ENCODE data around the gene PGK1. TPM values are rescaled to one million over a fixed set of nuclear protein-coding genes. Genes with fewer than 3 reads are reported as not detected.
A peak's percentile ranks its signal among the peaks of the same experiment; 100 is the strongest.

PGK1 gene
- total and polyA plus RNA-seq, 8 donors: 270 to 420 (median 293) TPM

DNA sequence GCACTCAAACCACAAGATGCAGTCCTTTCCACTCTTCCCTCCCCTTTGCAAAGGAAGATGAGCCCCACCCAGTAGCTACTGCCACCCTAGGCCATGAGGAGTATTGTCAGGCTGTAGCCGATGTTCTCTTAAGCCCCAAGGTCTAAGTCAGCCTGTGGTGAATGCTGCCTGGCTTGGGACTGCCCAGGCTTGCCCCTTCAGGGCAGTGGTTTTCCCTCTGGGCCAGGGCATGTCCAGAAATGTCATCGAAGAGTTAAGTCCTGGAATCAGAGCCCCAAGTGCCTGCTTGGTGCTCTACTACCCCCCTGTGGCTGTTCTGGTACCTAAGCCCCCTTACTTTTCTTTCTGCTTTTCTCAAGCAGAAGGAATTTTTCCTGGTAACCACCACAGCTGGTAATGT, 11.8 kb upstream of the PGK1 start:
- H3K27me3 ChIP-seq: peaks cover 0 to 6% of the 10 kb centered on the region in 2 donors
- no peaks in the 10 kb centered on the region for H3K4me1 ChIP-seq
- no peaks in the 10 kb centered on the region for H3K36me3 ChIP-seq
- TF ChIP-seq, protein P1, sequence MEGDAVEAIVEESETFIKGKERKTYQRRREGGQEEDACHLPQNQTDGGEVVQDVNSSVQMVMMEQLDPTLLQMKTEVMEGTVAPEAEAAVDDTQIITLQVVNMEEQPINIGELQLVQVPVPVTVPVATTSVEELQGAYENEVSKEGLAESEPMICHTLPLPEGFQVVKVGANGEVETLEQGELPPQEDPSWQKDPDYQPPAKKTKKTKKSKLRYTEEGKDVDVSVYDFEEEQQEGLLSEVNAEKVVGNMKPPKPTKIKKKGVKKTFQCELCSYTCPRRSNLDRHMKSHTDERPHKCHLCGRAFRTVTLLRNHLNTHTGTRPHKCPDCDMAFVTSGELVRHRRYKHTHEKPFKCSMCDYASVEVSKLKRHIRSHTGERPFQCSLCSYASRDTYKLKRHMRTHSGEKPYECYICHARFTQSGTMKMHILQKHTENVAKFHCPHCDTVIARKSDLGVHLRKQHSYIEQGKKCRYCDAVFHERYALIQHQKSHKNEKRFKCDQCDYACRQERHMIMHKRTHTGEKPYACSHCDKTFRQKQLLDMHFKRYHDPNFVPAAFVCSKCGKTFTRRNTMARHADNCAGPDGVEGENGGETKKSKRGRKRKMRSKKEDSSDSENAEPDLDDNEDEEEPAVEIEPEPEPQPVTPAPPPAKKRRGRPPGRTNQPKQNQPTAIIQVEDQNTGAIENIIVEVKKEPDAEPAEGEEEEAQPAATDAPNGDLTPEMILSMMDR (IDR thresholded peaks at IDR 0.05): no peak
- H3K27ac ChIP-seq: no peak overlapping the region
- H3K4me3 ChIP-seq: no peak overlapping the region
- ATAC-seq (peak; percentile 25), DNase-seq (peak in 1 of 4 donors; percentile 27)
- intact Hi-C loops (cut with DNase I): no loop called here
- no peaks in the 10 kb centered on the region for H3K9me3 ChIP-seq

DNA sequence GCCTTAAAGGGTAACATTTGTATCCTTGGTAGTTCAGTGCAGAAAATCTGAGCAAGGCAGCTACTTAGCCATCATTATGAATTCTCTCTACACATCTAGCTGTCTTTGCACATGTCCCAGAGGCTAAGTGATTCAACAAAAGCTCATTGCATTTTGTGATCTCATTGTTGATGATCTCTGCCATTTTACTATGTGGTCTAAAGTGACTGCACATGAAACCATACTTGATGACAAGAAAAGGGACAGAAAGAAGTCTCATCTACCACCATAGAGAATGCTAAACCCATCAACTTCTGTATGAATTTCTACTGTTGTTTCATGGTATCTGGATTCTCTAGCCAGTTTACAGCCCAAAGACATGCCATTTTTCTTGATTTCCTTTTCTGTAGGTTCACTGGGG, 5.9 kb upstream of the PGK1 start:
- no peaks in the 10 kb centered on the region for H3K36me3 ChIP-seq
- intact Hi-C loops (cut with DNase I): no loop called here
- TF ChIP-seq, protein P1 (IDR thresholded peaks at IDR 0.05): no peak

DNA sequence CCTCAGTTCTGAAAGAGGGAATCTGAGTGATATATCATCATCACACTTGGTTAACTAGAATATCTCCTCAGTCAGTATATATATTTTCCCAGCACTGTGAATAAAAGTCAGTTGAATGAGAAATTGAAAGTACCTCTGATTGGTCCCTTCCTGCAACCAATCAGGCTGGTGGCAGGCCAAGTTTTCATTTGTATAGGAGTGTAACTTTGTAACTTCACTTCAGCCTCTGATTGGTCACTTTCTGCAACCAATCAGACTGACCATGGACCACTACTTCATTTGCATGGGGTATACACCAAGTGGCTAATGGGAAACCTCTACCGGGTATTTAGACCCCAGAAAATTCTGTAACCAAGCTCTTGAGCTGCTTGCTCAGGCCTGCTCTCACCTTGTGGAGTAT, 2.0 kb upstream of the PGK1 start:
- intact Hi-C loops (cut with DNase I): loop anchor here in 1 of 2 donors (5.0 kb wide), 1 partner anchor 195 kb away; no protein-coding TSS in a partner anchor
- Histone ChIP-seq H3K4me3 (no peak overlapping the region), H3K4me1 (peaks cover 0 to 18% of the 10 kb centered on the region in 2 donors), H3K27ac (no peak overlapping the region), H3K27me3 (no peaks in the 10 kb centered on the region), H3K9me3 (no peaks in the 10 kb centered on the region), H3K36me3 (no peaks in the 10 kb centered on the region)
- TF ChIP-seq, protein P1 (IDR thresholded peaks at IDR 0.05): no peak
- ATAC-seq: no peak
- DNase-seq: peak in 2 of 4 donors; percentile 16 to 43

More for the DNA sequence above, 5.9 kb upstream of the PGK1 start:
- no peak overlapping the region for H3K4me3 ChIP-seq
- H3K9me3 ChIP-seq: no peaks in the 10 kb centered on the region
- ATAC-seq: no peak
- H3K4me1 ChIP-seq: no peaks in the 10 kb centered on the region
- no peak for DNase-seq
- H3K27ac ChIP-seq: no peak overlapping the region
- peaks cover 0 to 6% of the 10 kb centered on the region in 2 donors for H3K27me3 ChIP-seq

DNA sequence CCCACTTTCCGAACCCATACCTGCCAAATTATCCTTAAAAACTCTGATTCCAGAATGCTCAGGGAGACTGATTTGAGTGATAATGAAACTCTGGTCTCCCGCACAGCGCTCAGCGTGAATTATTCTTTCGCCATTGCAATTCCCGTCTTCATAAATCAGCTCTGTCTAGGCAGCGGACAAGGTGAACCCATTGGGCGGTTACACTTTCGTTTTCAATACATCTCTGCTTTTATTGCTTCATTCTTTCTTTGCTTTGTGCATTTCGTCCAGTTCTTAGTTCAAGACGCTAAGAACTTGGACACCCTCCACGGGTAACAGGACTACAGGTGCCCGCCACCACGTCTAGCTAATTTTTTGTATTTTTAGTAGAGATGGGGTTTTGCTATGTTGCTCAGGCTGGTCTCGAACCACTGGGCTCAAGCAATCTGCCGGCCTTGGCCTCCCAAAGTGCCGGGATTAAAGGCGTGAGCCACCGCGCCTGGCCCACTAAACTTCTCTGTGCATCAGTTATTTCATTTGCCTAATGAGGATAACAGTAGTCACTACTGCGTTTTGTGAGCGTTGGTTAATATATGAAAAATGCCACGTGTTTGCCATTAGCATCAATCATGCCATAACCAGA, 936 bp upstream of the PGK1 start:
- TF ChIP-seq, protein P1 (IDR thresholded peaks at IDR 0.05): no peak
- Histone ChIP-seq H3K27ac (peak overlapping the region; percentile 92 to 97), H3K9me3 (no peaks in the 10 kb centered on the region), H3K4me1 (peaks cover 0 to 28% of the 10 kb centered on the region in 2 donors), H3K4me3 (peak overlapping the region; percentile 4 to 67), H3K27me3 (no peaks in the 10 kb centered on the region), H3K36me3 (no peaks in the 10 kb centered on the region)
- intact Hi-C loops (cut with DNase I): loop anchor here in 1 of 2 donors (5.0 kb wide), 1 partner anchor 196 kb away; no protein-coding TSS in a partner anchor
- DNase-seq (no peak), ATAC-seq (no peak)

DNA sequence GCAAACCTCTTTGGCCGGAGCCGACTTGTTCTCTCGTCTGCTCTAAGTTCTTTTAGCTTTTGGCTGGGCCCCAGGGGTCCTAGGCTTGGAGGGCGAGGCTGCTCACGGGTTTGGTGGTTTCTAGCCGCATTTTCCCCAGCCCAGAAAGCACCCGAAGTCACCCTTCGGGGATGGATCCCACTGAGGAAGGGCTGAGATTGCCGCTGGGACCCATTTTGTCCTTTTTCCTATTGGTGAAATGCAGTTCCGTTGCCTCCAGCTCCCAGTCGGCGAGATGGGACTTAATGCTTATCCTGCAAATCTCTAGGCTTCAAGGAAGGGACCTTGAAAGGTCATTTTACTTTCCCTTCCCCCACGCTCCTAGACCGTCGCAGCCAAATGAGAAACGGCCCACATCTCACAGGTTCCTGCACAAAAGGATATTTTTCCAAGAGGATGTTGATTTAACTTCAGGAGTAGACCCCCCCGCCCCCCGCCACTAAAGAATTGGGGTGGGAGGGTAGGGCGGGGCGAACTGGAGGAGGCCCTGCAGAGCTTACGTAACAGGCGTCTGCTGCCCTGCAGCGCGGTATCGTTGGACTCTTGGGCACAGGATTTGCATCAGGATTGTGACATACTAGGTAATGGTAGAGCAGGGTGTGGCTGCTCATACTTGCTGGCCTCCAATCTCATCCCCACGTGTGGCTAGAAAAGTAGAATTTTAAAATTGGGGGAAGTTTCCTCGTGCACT, 564 bp downstream of the PGK1 start:
- peaks cover 8 to 43% of the 10 kb centered on the region in 2 donors for H3K4me1 ChIP-seq
- H3K27me3 ChIP-seq: no peaks in the 10 kb centered on the region
- peak; percentile 75 for ATAC-seq
- H3K36me3 ChIP-seq: no peaks in the 10 kb centered on the region
- H3K4me3 ChIP-seq: peak overlapping the region; percentile 48 to 67
- TF ChIP-seq, protein P1 (IDR thresholded peaks at IDR 0.05): no peak
- peak overlapping the region; percentile 92 to 97 for H3K27ac ChIP-seq
- intact Hi-C loops (cut with DNase I): loop anchor here in 1 of 2 donors (5.0 kb wide), 1 partner anchor 197 kb away; no protein-coding TSS in a partner anchor
- no peaks in the 10 kb centered on the region for H3K9me3 ChIP-seq
- peak; percentile 20 to 75 (median 63) for DNase-seq
